ENCODE measurements around the gene C11orf98. TPM values are rescaled to one million over a fixed set of nuclear protein-coding genes. Genes with fewer than 3 reads are reported as not detected.

The C11orf98 gene
- total RNA-seq, 1 experiment from 2014 or later: 139 TPM

DNA sequence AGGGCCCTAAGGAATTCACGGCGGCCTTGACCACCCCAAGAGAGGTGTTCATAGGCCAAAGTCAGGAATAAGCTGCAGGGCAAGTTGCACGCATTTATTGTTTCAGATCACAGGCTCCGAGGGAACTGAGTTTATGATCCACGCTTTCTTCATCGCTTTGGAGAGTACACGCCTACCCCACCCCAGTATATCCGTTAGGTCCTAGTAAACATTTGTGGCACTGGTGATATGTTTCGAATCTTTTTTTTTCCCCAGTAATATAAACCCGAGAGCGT is 19.4 kb downstream of the C11orf98 start:
- no peak overlapping the region for H3K4ac ChIP-seq (ENCODE audit: low read depth, low read length)

More for the DNA sequence above, 19.4 kb downstream of the C11orf98 start:
- Mint-ChIP-seq H3K27me3 (ENCODE audit: low read depth) (no peaks in the 10 kb centered on the region), H3K27ac (peak overlapping the region; percentile 84 to 98 (median 98)), H3K4me1 (peaks cover 7 to 9% of the 10 kb centered on the region in 2 experiments), H3K36me3 (ENCODE audit: insufficient read depth in 1 of 3, low read depth in 3 of 3) (peaks cover 14 to 47% (median 32%) of the 10 kb centered on the region in 3 experiments), H3K9me3 (no peaks in the 10 kb centered on the region), H3K4me3 (peak overlapping the region; percentile 98 to 100)
- Histone ChIP-seq H3K23me2 (ENCODE audit: insufficient read length, low read depth, low read length, poor library complexity, severe bottlenecking) (peaks cover 5% of the 10 kb centered on the region), H2BK5ac (ENCODE audit: insufficient read length, low read length) (no peak overlapping the region), H3K56ac (ENCODE audit: insufficient read length, low read depth, low read length) (no peak overlapping the region), H3K79me1 (ENCODE audit: insufficient read depth, low read depth, low read length, poor library complexity, severe bottlenecking) (no peaks in the 10 kb centered on the region), H3K27ac (ENCODE audit: insufficient read length, low read depth, low read length) (no peak overlapping the region), H3K14ac (ENCODE audit: insufficient read depth, low read length) (no peak overlapping the region), H2AK5ac (ENCODE audit: insufficient read length, low read length) (no peak overlapping the region), H2BK120ac (ENCODE audit: low read depth, low read length, poor library complexity, severe bottlenecking) (no peak overlapping the region), H3K4me1 (ENCODE audit: insufficient read depth, low read length) (peaks cover 3% of the 10 kb centered on the region; the same call in 1 of the 2 replicates), H3K23ac (ENCODE audit: insufficient read length, low read depth, low read length) (no peak overlapping the region), H3K4me2 (ENCODE audit: insufficient read depth, insufficient read length, low read length) (peak overlapping the region; percentile 74), H3K18ac (ENCODE audit: insufficient read length, low read depth, low read length) (no peak overlapping the region), H3K27me3 (ENCODE audit: insufficient read depth, low read length) (no peaks in the 10 kb centered on the region), H4K8ac (replicated peaks; ENCODE audit: insufficient read length, low read depth, low read length) (no peak overlapping the region), H4K91ac (ENCODE audit: insufficient read length, low read depth, low read length) (no peak overlapping the region), H2AFZ (ENCODE audit: low read length) (no peak overlapping the region), H3K9ac (ENCODE audit: extremely low read depth, insufficient read length, low read length) (peak overlapping the region; percentile 86), H2BK20ac (ENCODE audit: low read depth, low read length, poor library complexity, severe bottlenecking) (no peak overlapping the region), H4K20me1 (ENCODE audit: control insufficient read depth, insufficient read depth, insufficient read length) (no peaks in the 10 kb centered on the region), H2BK12ac (ENCODE audit: insufficient read length, low read depth, low read length) (no peak overlapping the region), H3K79me2 (ENCODE audit: insufficient read depth, low read length) (peaks cover 10% of the 10 kb centered on the region; the same call in 1 of the 2 replicates), H3T11ph (ENCODE audit: low read length) (no peak overlapping the region), H3K9me3 (ENCODE audit: control insufficient read depth, low read depth, low read length) (no peaks in the 10 kb centered on the region), H2BK15ac (ENCODE audit: low read depth, low read length) (no peak overlapping the region), H4K5ac (ENCODE audit: insufficient read length, low read depth, low read length) (no peak overlapping the region)
- WGBS (ENCODE audit: extremely low coverage, insufficient read length, low lambda C conversion rate): no CpG with 5 or more reads among the region's 11 CpGs
- no peak for DNase-seq
- TF ChIP-seq, protein P1, sequence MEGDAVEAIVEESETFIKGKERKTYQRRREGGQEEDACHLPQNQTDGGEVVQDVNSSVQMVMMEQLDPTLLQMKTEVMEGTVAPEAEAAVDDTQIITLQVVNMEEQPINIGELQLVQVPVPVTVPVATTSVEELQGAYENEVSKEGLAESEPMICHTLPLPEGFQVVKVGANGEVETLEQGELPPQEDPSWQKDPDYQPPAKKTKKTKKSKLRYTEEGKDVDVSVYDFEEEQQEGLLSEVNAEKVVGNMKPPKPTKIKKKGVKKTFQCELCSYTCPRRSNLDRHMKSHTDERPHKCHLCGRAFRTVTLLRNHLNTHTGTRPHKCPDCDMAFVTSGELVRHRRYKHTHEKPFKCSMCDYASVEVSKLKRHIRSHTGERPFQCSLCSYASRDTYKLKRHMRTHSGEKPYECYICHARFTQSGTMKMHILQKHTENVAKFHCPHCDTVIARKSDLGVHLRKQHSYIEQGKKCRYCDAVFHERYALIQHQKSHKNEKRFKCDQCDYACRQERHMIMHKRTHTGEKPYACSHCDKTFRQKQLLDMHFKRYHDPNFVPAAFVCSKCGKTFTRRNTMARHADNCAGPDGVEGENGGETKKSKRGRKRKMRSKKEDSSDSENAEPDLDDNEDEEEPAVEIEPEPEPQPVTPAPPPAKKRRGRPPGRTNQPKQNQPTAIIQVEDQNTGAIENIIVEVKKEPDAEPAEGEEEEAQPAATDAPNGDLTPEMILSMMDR (conservative IDR thresholded peaks at IDR 0.05): no peak
